AG09309 (cell line): ENCODE data around the gene AGFG2.
"Not testable (repeated sequence)": the region's sequence is repeated elsewhere in the genome, so short reads cannot be mapped to it uniquely, and the experiment has no call there.

Experiments
- DNase-seq: peaks from one replicate; pipeline ENCODE4 v3.0.0-alpha.2; 2010; ENCODE audit warnings: low read depth
- H3K4me3 ChIP-seq: 2 replicates; pipeline ENCODE4 v1.5.1; 2011; ENCODE audit warnings: mild to moderate bottlenecking, low read depth, low read length, moderate library complexity; ENCODE audit not compliant: control insufficient read depth
- CTCF ChIP-seq: IDR thresholded peaks from 2 replicates; pipeline ENCODE4 v1.5.1; 2011; ENCODE audit warnings: mild to moderate bottlenecking, low read depth, low read length, inconsistent platforms; ENCODE audit not compliant: insufficient read depth, control insufficient read depth; ENCODE audit errors: missing control alignments

The AGFG2 gene

GRCh38 chr7:100496509-100496908 is 42.5 kb upstream of the AGFG2 start:
- H3K4me3 ChIP-seq = no peak overlapping the region
- TF ChIP-seq CTCF = no peak
- DNase-seq = no peak

GRCh38 chr7:100500743-100501142 is 38.3 kb upstream of the AGFG2 start:
- DNase-seq, H3K4me3 ChIP-seq: not testable (repeated sequence)

GRCh38 chr7:100504031-100504430 is 35.0 kb upstream of the AGFG2 start:
- not testable (repeated sequence) for H3K4me3 ChIP-seq, DNase-seq

- no peak for DNase-seq
- TF ChIP-seq CTCF = no peak
- H3K4me3 ChIP-seq = no peak overlapping the region
Observed at GRCh38 chr7:100504887-100505611, 34.0 kb upstream of the AGFG2 start.

- no peak overlapping the region for H3K4me3 ChIP-seq
- no peak for DNase-seq
- TF ChIP-seq CTCF = no peak
Observed at GRCh38 chr7:100506356-100506923, 32.6 kb upstream of the AGFG2 start.

- TF ChIP-seq CTCF = no peak
- H3K4me3 ChIP-seq = no peak overlapping the region
- DNase-seq = peak; percentile 42
Observed at GRCh38 chr7:100509231-100509630, 29.8 kb upstream of the AGFG2 start.

GRCh38 chr7:100510437-100511239 is 28.4 kb upstream of the AGFG2 start:
- H3K4me3 ChIP-seq = no peak overlapping the region
- no peak for TF ChIP-seq CTCF
- DNase-seq = no peak
